GM12892 (cell line): Measurements from ENCODE around the gene TATDN2.

ENCODE experiments used
- POLR2A ChIP-seq: IDR thresholded peaks from 2 replicates; pipeline ENCODE4 v1.6.1; 2011; ENCODE audit warnings: low read depth, low read length, control low read depth
- POLR2AphosphoS5 ChIP-seq: IDR thresholded peaks from 2 replicates; pipeline ENCODE4 v1.6.1; 2011; ENCODE audit warnings: low read depth, low read length, control low read depth
- TAF1 ChIP-seq: IDR thresholded peaks from 2 replicates; pipeline ENCODE4 v1.6.1; 2011; ENCODE audit warnings: low read depth, mild to moderate bottlenecking, control low read depth, low read length, borderline replicate concordance

GRCh38 chr3:10299175-10299574 is 50.9 kb downstream of the TATDN2 start:
- no peak for TF ChIP-seq TAF1
- TF ChIP-seq POLR2A, result no peak
- TF ChIP-seq POLR2AphosphoS5, result no peak
